Activated CD8-positive, alpha-beta memory T cell treated with anti-CD3 and anti-CD28 coated beads for 4 hours (primary cell): ENCODE results near the gene SLC34A1.
"Not testable (repeated sequence)": the region's sequence is repeated elsewhere in the genome, so short reads cannot be mapped to it uniquely, and the experiment has no call there.

Experiments used
- DNase-seq, 2 donors: peaks; one replicate each; pipeline ENCODE4 v3.0.0-alpha.2; 2020; ENCODE audit warnings: low read depth in 2 of 2

The SLC34A1 gene

GRCh38 chr5:177368869-177369644, 15.2 kb upstream of the SLC34A1 start:
- DNase-seq, result no peak

GRCh38 chr5:177369645-177370440, 14.4 kb upstream of the SLC34A1 start:
- DNase-seq, result no peak

- peak in 1 of 2 donors; percentile 33 for DNase-seq
Observed at GRCh38 chr5:177370488-177371119, 13.6 kb upstream of the SLC34A1 start.

GRCh38 chr5:177371120-177372033, 12.9 kb upstream of the SLC34A1 start:
- DNase-seq, result no peak

- DNase-seq, result no peak
Observed at GRCh38 chr5:177372034-177372896, 12.0 kb upstream of the SLC34A1 start.

- DNase-seq, result no peak
Observed at GRCh38 chr5:177372910-177373309, 11.3 kb upstream of the SLC34A1 start.

- no peak for DNase-seq
Observed at GRCh38 chr5:177373806-177374205, 10.4 kb upstream of the SLC34A1 start.

- no peak for DNase-seq
Observed at GRCh38 chr5:177374211-177374610, 10.0 kb upstream of the SLC34A1 start.

- DNase-seq, result not testable (repeated sequence)
Observed at GRCh38 chr5:177375516-177375915, 8.7 kb upstream of the SLC34A1 start.

- no peak for DNase-seq
Observed at GRCh38 chr5:177376107-177376506, 8.1 kb upstream of the SLC34A1 start.

- DNase-seq, result no peak
Observed at GRCh38 chr5:177377851-177378776, 6.1 kb upstream of the SLC34A1 start.

GRCh38 chr5:177378884-177379883, 5.0 kb upstream of the SLC34A1 start:
- no peak for DNase-seq

- no peak for DNase-seq
Observed at GRCh38 chr5:177380805-177381126, 3.5 kb upstream of the SLC34A1 start.

GRCh38 chr5:177382423-177383029, 1.7 kb upstream of the SLC34A1 start:
- DNase-seq, result no peak

GRCh38 chr5:177383181-177383580, 1.1 kb upstream of the SLC34A1 start:
- DNase-seq, result no peak

- no peak for DNase-seq
Observed at GRCh38 chr5:177385720-177386119, 1.5 kb downstream of the SLC34A1 start.

- DNase-seq, result no peak
Observed at GRCh38 chr5:177386542-177386941, 2.3 kb downstream of the SLC34A1 start.

- no peak for DNase-seq
Observed at GRCh38 chr5:177387405-177387804, 3.2 kb downstream of the SLC34A1 start.
